ENCODE data around the gene DICER1. TPM values are rescaled to one million over a fixed set of nuclear protein-coding genes. Genes with fewer than 3 reads are reported as not detected.

DICER1 gene, protein sequence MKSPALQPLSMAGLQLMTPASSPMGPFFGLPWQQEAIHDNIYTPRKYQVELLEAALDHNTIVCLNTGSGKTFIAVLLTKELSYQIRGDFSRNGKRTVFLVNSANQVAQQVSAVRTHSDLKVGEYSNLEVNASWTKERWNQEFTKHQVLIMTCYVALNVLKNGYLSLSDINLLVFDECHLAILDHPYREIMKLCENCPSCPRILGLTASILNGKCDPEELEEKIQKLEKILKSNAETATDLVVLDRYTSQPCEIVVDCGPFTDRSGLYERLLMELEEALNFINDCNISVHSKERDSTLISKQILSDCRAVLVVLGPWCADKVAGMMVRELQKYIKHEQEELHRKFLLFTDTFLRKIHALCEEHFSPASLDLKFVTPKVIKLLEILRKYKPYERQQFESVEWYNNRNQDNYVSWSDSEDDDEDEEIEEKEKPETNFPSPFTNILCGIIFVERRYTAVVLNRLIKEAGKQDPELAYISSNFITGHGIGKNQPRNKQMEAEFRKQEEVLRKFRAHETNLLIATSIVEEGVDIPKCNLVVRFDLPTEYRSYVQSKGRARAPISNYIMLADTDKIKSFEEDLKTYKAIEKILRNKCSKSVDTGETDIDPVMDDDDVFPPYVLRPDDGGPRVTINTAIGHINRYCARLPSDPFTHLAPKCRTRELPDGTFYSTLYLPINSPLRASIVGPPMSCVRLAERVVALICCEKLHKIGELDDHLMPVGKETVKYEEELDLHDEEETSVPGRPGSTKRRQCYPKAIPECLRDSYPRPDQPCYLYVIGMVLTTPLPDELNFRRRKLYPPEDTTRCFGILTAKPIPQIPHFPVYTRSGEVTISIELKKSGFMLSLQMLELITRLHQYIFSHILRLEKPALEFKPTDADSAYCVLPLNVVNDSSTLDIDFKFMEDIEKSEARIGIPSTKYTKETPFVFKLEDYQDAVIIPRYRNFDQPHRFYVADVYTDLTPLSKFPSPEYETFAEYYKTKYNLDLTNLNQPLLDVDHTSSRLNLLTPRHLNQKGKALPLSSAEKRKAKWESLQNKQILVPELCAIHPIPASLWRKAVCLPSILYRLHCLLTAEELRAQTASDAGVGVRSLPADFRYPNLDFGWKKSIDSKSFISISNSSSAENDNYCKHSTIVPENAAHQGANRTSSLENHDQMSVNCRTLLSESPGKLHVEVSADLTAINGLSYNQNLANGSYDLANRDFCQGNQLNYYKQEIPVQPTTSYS (N-terminal part only)
- total RNA-seq: 41.1 and 43.6 TPM in 2 replicates
- 8.2 and 8.3 TPM in 2 replicates for polyA plus RNA-seq
- 4.9 and 7.3 TPM in 2 replicates for polyA plus RNA-seq (2011; cell fraction: cytosol; rRNA removed)
- polyA plus RNA-seq (2011; cell fraction: nucleus; rRNA removed): 55.9 and 65.8 TPM in 2 replicates
- 13.5 and 16.3 TPM in 2 replicates for polyA plus RNA-seq (2012)
- 68.4 and 71.1 TPM in 2 replicates for polyA minus RNA-seq
- polyA minus RNA-seq (2011; cell fraction: cytosol; rRNA and poly(A)+ RNA removed): 39.0 TPM
- polyA minus RNA-seq (2011; cell fraction: nucleus; rRNA and poly(A)+ RNA removed): 78.9 and 114 TPM in 2 replicates
- Bru-seq, nascent RNA: percentile 90 among the genes with signal in this experiment
- percentile 84 among the genes with signal in this experiment for BruChase-seq, experiment 1, labeled RNA remaining after a 6-hour chase
- percentile 90 among the genes with signal in this experiment for BruChase-seq, experiment 2, labeled RNA remaining after a 2-hour chase
- long read RNA-seq, full-length matches to known transcripts: 3 of 10 reads
- long read RNA-seq, partial matches to known transcripts: 4 of 10 reads
- long read RNA-seq, other reads (novel, unspliced or antisense): 3 of 10 reads

DNA sequence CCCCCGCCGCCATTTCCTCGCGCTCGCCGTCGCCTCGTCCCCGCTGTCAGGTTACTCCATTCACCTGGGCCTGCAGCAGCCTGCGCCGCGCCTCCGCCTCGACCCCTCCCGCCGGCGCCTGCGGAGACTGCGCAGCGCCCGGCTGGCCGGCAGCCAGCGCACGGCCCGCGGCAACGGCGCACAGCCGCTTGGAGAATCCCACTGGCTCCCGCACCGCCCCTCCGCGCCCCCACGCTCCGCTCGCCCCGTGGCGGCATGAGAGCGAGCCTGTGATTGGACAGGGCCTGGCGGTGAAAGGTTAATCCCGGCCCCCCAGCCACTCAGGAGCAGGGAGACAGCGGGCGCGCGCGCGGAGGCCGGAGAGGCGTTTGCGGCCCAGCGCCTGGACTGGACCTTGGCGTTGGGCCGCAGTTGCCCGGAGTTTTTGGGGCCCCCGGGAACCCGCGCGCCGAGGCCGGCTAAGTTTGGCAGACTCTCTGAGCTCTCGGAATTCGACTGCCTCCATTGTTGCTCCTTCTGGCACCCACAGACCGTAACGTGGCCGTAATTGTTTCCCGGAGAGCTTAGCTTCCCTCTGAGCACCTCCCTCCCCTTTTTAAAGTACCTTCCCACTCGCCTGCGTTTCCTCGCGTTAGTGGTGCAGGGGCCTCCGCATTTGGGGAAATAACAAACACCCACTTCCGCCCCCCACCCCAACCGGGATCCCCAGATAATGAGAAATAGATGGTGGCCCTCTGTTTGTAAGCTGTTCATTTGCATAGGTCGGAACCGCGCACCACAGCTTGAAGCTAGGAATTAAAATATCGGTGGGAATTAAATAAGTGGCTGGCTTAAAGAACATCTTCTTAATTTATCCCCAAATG is at the start of gene DICER1:
DICER1 (minus strand) TSS at position 203 of the 863 bp plus-strand sequence. CDS start 24,071 bp downstream, outside the sequence.
- dilution Hi-C loops (cut with MboI; ENCODE audit: extremely low pct_ligation_motif_present, low sequenced_read_pairs): no loop called here

More for the DNA sequence above, at the start of gene DICER1:
- peak; percentile 94 for DNase-seq (ENCODE audit: low read depth, low spot score)
- Histone ChIP-seq H3K4me2 (ENCODE audit: insufficient read depth, low read length) (peak within 1 kb of the TSS; percentile 98), H3K4me1 (ENCODE audit: control insufficient read depth, extremely low read depth, insufficient read depth, low read length) (peaks cover 18% of the 10 kb centered on the region), H3K27me3 (ENCODE audit: control insufficient read depth in 2 of 2, insufficient read depth in 2 of 2, low read length in 2 of 2) (no peaks in the 10 kb centered on the region), H2AFZ (ENCODE audit: low read depth, low read length) (peak within 1 kb of the TSS; percentile 74), H3K27ac (ENCODE audit: insufficient read depth, low read depth, low read length) (peak within 1 kb of the TSS; percentile 65), H3K36me3 (ENCODE audit: control insufficient read depth in 2 of 2, extremely low read depth in 1 of 2, insufficient read depth in 2 of 2, low read length in 2 of 2) (no peaks in the 10 kb centered on the region), H3K79me2 (ENCODE audit: control insufficient read depth, insufficient read depth, low read length) (peaks cover 43% of the 10 kb centered on the region), H4K20me1 (replicated peaks; ENCODE audit: control insufficient read depth, extremely low read depth, insufficient read depth, low read length) (peaks cover 11% of the 10 kb centered on the region), H3K9me3 (replicated peaks; ENCODE audit: control insufficient read depth, insufficient read depth, low read length) (no peaks in the 10 kb centered on the region), H3K9me1 (replicated peaks; ENCODE audit: control insufficient read depth, extremely low read depth, insufficient read depth, low read length) (no peaks in the 10 kb centered on the region), H3K9ac (replicated peaks; ENCODE audit: extremely low read depth, insufficient read depth, low read length) (peak within 1 kb of the TSS; percentile 68), H3K4me3 (replicated peaks in 1 of 3; ENCODE audit: insufficient read depth in 1 of 3, low read depth in 1 of 3, low read length in 3 of 3) (peak within 1 kb of the TSS; percentile 60 to 92 (median 90))
- POLR2A ChIA-PET: no interaction called here
- FAIRE-seq: peak; percentile 83
- intact Hi-C loops (cut with micrococcal nuclease): loop anchor here (1.0 to 10.0 kb wide), 7 partner anchors 26 to 357 kb away; partner anchors contain the start of gene SYNE3
- no peak for TF ChIP-seq FOS (IDR thresholded peaks at IDR 0.05; ENCODE audit: borderline replicate concordance, insufficient read depth, low read length)
- no peak for TF ChIP-seq GATA2 (IDR thresholded peaks at IDR 0.05; ENCODE audit: insufficient read depth, insufficient read length, low read depth, low read length)
- TF ChIP-seq POLR2A (IDR thresholded peaks at IDR 0.05; ENCODE audit: low read depth, low read length): peak; percentile 71
- no peak for TF ChIP-seq CTCF (IDR thresholded peaks at IDR 0.05; ENCODE audit: extremely low read depth in 1 of 2, insufficient read depth in 1 of 2, low read depth in 1 of 2, low read length in 2 of 2)
- TF ChIP-seq MAX (IDR thresholded peaks at IDR 0.05; ENCODE audit: insufficient read depth, insufficient read length): no peak
- peak; percentile 37 for TF ChIP-seq POLR2AphosphoS5 (IDR thresholded peaks at IDR 0.05; ENCODE audit: insufficient read depth, low read depth, low read length)
- BruUV-seq (replicated peaks): TSS peak; percentile 72
- CTCF ChIA-PET: interaction anchor here (0.9 to 1.6 kb wide), 7 partner anchors 10 to 204 kb away, joined by 3 to 7 read pairs (median 5); partner anchors contain the start of gene CLMN
